Fibroblast of villous mesenchyme (primary cell): Measurements from ENCODE around the gene HGFAC. TPM values are rescaled to one million over a fixed set of nuclear protein-coding genes. Genes with fewer than 3 reads are reported as not detected.

ENCODE experiments used
- DNase-seq: peaks from one replicate; pipeline ENCODE4 v3.0.0-alpha.2; 2010; ENCODE audit warnings: low read depth
- H3K4me3 ChIP-seq: 2 replicates; pipeline ENCODE4 v1.5.1; 2011; ENCODE audit warnings: low read depth, mild to moderate bottlenecking, low read length
- CTCF ChIP-seq: IDR thresholded peaks from 2 replicates; pipeline ENCODE4 v1.5.1; 2012; ENCODE audit warnings: low read depth, mild to moderate bottlenecking, low read length; ENCODE audit not compliant: insufficient read depth
- total RNA-seq: library from RNA; depleted of rRNA; stranded (reverse); fragments of >200 nt; gene quantifications from 2 replicates; pipeline ENCODE4 v1.2.3, GENCODE V29; 2012

HGFAC gene
- total RNA-seq, 1 donor, result not detected

DNA sequence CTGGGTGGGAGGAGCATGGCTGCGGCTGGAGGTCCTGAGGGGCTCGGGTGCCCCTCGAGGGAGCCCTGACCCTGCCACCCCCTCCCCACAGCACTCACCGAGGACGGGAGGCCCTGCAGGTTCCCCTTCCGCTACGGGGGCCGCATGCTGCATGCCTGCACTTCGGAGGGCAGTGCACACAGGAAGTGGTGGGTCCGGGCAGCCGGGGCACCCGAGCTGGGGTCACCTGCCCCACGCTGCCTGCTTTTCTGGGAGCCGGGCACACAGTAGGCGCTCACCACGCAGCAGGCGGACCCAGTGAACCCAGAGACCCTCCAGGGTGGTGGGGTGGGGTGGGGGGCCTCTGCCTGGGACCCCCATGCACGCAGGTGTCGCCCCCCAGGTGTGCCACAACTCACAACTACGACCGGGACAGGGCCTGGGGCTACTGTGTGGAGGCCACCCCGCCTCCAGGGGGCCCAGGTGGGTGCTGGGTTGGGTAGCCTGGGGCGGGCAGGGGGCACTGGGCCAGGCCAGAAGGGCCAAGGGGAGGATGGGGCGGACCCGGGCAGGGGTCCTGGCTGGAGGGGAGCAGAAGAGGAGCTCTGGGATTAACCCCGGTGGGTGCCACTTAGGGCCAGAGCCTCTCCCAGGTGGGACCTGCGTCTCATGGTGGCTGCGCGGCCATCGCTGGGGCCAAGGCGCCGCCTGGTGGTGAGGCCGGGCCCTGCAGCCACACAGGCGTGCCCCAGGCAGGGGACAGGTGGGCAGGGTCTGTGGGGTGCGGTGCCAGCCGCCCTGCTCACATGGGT is 1.4 kb downstream of the HGFAC start:
- TF ChIP-seq CTCF, result peak; percentile 95
- no peak overlapping the region for H3K4me3 ChIP-seq
- peak; percentile 20 for DNase-seq

DNA sequence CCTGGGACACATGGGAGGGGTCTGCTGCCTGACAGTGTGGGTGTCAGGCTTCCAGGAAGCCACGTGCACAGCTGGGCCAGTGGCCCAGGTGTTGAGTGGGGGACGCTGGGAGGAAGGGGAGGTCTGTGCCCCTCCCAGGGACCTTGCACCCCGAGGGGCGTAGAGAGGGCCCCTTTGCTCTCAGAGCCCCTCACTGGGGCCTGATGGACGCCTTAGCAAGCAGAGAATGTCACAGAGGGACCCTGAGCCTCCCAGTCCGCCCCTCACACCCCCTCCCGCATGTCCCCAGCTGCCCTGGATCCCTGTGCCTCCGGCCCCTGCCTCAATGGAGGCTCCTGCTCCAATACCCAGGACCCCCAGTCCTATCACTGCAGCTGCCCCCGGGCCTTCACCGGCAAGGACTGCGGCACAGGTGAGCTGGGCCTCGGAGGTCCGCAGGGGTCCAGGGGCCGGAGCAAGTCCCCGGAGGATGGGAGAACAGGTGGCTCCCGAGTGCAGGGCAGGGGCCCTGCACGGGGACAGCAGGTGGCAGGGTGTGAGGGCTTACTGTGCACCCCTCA is 2.1 kb downstream of the HGFAC start:
- no peak for DNase-seq
- TF ChIP-seq CTCF, result no peak
- no peak overlapping the region for H3K4me3 ChIP-seq

DNA sequence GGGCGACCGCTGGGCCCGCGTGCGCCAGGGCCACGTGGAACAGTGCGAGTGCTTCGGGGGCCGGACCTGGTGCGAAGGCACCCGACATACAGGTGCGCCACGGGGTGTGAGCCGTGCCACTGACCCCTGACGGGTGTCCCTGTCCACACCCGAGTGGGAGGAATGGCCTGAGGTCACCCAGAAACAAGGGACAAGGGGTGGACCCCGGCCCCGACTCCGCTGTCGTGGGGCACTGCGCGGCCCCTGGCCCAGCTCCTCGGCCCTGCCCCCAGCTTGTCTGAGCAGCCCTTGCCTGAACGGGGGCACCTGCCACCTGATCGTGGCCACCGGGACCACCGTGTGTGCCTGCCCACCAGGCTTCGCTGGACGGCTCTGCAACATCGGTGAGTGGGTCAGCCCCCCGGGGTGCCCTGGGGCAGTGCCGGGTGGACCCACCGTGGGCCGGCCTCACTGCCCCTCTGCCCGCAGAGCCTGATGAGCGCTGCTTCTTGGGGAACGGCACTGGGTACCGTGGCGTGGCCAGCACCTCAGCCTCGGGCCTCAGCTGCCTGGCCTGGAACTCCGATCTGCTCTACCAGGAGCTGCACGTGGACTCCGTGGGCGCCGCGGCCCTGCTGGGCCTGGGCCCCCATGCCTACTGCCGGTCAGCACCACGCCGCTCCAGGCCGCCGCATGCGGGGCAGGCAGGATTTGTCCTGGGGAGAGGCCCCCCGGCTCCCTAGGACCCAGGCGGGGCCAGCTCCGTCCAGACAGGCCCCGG is 2.8 kb downstream of the HGFAC start:
- no peak for DNase-seq
- no peak for TF ChIP-seq CTCF

DNA sequence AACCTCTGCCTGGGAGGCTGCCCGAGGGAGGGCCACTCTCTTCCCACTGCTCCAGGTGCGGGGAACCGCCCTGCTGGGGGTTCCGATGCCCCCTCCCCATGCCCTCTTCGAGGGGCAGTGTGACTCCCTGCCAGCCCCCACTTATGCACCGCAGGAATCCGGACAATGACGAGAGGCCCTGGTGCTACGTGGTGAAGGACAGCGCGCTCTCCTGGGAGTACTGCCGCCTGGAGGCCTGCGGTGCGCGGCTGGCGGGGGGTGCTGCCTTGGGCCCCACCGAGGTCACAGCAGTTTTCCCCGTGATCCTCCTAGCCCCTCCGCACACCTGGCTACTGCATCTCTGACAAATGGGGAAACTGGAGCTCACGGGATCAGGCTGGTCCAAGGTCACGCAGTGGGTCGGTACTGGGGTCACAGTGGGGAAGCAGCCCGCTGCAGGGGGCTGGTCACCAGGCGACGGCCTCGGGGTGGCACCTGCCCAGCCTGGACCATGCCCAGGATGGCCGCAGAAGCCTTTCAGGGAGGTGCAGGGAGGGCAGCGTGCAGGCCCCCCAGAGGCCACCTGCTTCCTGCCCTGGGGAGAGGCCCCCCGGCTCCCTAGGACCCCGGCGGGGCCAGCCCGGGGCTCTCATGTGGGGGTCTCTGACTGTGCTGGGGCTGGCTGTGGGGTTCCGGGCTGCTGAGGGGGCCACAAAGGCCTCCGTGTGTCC is 3.5 kb downstream of the HGFAC start:
- DNase-seq, result no peak
- TF ChIP-seq CTCF, result no peak
- no peak overlapping the region for H3K4me3 ChIP-seq

More for the DNA sequence above, 2.8 kb downstream of the HGFAC start:
- H3K4me3 ChIP-seq, result no peak overlapping the region

- no peak for DNase-seq
- H3K4me3 ChIP-seq, result no peak overlapping the region
- no peak for TF ChIP-seq CTCF
These were observed 4.2 kb downstream of the HGFAC start for GRCh38 chr4:3445829-3446545.
